Stimulated activated CD4-positive, alpha-beta T cell treated with anti-CD3 and anti-CD28 coated beads, Interleukin-4, amount 100 ng/mL, for 24 hours (primary cell): ENCODE measurements around the gene FGF14.

Experiments
- DNase-seq: peaks from one replicate; pipeline ENCODE4 v3.0.0-alpha.2; 2020

The FGF14 gene

GRCh38 chr13:102237230-102237629, 164.6 kb downstream of the FGF14 start:
- DNase-seq = no peak

GRCh38 chr13:102236830-102237229, 165.0 kb downstream of the FGF14 start:
- no peak for DNase-seq

DNA sequence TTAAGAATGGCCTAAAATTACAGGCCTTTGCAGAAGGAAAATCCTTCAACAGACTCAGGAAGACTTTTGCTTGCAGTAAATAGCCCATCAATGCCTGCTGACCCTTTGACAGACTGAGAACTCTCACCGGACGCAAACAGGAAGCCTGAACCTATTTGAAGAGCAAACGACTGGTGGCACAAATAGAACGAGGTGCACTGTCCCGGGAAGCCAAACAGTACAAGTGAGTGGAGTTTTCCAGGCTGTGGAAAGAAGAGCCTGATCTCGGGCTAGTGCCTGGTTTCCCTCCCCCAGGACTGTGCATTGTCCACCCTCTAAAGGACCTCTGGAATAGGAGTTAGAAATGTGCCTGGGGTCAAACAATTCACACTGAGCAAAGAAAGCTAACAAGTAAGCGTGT, 165.5 kb downstream of the FGF14 start:
- no peak for DNase-seq

DNA sequence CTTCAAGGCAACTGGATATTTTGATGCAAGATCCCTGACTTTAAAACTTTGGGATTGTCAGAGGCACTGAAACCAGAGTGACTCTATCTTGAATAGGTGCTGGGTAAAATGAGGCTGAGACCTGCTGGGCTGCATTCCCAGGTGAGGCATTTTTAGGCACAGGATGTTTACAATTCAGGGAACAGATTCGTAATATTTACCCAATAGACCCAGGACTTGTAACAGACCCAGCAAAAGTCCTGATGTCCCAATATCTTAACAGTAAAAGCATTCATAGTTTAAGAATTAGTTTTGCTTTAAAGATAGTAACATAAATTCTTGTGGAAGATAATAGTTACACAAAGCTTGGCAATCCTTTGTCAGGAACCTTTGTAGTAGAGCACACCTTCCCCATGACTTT, 166.2 kb downstream of the FGF14 start:
- no peak for DNase-seq

DNA sequence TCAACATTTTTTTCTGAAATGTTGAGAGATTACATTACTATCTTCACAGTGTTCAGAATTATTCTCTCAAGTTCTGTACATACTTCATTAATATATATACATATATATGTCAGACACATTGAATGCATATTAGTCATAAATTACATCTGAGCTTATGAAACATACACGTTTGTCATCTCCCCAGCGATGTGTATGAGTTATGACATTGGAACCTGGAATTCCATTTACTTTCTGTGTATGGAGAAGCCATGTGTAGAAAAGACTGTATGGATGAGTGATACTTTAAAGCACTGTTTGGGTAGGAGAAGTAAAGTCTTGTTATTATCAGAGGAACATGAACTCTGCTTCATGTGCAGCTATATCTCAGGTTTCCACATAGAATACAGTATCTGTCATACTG, 167.2 kb downstream of the FGF14 start:
- DNase-seq = no peak

- no peak for DNase-seq
Observed at GRCh38 chr13:102233566-102234208, 168.2 kb downstream of the FGF14 start.

- DNase-seq = no peak
Observed at GRCh38 chr13:102231479-102231878, 170.4 kb downstream of the FGF14 start.

GRCh38 chr13:102227741-102228140, 174.1 kb downstream of the FGF14 start:
- DNase-seq = no peak

DNA sequence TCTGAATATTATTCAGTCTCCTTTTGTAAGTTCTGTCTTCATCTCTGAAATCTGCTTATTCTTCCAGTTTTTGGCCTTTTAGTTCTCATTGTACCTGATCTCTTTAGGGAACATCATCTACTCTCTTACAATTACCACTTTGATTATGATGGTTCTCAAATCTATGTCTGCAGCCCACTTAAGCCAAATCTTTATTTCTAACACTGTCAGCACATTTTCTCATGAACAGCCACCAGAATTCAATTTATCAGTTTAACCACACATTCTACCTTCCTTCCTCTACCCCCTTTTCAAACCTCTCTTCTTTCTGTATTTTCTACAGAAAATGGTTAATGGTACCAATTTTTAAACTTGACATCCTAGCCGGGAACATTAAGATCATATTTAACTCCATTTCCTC, 175.3 kb downstream of the FGF14 start:
- no peak for DNase-seq

DNA sequence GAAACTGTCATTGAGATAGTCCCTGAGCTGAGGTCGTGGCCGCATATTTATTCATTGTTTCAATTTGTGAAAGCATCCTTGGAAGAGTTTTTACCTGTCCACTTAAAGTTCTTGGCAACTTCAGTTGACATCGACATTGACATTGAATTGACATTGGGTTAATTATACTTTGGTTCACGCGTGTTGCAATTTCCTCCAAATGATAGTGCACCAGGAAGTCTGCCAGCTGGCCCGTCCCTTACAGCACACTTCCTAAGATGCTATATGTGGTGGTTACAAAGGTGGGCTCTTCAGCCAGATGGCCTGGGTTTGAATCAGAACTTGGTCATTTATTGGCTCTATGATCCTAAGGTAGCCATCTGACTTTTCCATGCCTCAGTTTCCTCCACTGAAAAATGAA, 176.0 kb downstream of the FGF14 start:
- no peak for DNase-seq

DNA sequence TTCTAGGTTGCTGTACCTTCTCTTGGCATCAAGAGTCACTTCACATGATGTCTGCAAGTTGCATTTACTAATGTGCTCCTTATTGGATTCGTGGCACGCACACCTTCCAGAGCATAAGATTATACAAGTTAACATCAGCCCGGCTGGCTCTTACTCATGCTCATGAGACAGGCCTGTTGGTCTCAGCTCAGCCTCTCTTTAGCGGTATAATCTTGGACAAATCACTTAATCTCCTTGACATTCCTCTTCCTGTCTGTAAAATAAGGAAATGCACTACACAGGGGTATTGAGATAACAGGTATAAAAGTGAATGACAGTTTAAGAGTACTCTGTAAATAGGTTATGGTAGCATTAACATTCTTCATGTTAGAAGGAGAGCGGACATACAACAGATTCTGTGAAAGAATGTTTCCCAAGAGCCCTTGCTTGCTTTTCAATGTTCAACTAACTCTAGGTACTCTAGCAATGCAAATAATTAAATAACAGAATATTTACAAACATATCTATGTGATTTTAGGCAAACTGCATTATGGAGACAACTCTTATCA, 181.1 kb downstream of the FGF14 start:
- no peak for DNase-seq

DNA sequence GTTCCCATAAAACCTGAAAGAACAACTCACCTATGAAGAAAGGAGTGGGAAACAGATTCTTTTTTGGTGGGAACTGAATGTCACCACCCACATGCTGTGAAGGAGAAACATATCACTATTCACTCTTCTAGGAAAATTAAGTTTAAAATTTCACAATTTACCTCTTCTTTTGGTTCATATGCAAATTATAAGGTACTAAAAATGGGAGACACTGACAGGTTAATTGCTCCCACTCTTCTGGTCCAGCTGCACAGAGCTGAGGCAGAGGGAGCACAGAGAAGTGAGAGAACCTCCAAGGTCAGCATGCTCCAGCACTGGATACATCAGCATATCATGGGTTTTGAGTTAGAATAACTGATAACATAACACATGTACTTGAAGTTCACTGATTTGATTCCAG, 186.9 kb downstream of the FGF14 start:
- DNase-seq = no peak

DNA sequence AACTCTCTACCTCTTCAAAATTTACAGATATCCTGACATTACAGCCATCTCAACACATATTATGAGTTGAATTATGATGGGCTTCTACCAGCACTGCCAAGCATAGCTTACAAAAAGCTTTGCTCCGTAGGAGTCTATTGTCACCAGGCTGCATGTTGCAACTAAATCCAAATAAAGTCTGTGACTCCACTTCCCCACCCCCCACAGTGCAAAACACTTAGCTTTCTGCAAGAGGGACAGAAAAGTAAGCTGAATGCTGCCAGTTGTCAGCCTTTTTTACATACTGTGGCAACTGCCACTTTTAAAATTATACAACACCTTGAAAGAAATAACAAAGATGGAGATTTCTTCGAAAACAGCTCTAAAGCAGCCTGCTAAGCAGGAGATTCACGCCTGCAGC, 189.1 kb downstream of the FGF14 start:
- no peak for DNase-seq

GRCh38 chr13:102208347-102208746, 193.5 kb downstream of the FGF14 start:
- no peak for DNase-seq

- no peak for DNase-seq
Observed at GRCh38 chr13:102207680-102208342, 194.0 kb downstream of the FGF14 start.

DNA sequence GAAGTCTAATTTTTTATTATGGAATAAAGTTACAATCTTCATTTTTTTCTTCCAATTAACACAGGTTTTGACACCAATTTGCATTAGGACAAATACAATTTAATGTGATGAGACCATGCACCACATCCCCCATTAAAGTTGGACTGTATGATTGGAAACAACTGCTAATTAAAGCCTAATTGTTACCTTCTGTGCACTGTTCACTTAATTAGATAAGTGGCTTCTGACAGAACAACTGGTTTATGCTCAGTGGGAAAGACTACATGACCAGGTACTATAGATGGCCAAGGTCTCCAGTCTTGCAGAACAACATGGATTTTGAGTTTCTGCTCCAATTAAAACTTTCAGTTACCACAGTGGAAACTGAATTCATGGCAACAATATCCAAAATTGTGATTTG, 198.1 kb downstream of the FGF14 start:
- DNase-seq = no peak

- no peak for DNase-seq
Observed at GRCh38 chr13:102198418-102199311, 203.2 kb downstream of the FGF14 start.

DNA sequence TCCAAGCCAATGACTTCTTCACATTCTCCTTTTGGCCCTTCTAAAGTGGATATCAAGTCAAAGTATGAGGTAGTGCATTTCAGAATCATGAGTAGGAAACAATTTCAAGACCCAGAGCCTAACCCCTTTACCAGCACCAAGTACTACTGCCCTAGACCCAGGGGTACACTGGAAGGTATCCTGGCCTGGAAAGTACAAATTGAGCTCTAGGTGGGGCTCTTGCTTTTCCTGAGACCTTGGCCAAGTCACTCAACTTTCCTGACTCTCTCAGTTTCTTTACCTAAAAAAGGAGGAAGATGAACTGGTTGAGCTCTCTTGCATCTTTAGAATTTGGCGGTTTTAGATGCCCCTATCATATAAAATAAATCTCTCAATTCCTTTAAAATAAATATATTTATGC, 204.7 kb downstream of the FGF14 start:
- DNase-seq = no peak

DNA sequence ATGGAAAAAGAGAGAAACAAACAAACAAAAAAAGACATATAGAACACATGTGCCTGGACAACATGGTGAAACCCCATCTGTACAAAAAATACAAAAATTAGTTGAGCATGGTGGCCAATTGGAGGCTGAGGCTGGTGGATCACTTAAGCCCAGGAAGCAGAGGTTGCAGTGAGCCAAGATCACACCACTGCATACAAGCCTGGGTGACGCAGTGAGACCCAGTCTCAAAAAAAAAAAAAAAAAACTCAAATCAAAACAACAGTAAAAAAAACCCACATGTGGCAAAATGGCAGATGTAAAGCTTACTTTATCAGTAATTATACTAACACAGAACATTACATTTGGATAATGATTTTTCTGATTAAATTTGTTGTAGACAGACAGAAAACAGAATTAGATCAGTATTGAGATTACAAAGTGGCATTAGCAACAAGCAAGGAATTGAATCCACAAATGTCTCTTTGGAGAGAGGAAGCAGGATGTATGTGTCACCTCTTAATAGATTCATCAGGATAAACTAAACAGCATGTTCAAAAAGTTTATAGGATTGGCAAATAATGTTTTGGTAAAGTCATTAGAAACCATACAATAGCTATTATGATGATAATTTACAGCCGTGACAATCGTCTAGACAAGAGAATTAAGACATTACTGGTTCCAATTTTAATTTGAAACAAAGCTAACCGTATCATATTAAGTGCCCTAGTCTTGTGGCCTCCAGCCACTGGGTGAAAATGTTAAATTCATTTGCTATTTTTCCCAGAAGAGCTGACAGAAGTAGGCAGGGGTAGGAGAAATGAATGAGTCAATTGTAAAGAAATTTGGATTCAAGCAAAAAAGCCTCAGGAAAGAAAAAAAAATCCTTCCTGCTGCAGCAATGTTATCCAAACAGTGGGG, 206.0 kb downstream of the FGF14 start:
- no peak for DNase-seq

- no peak for DNase-seq
Observed at GRCh38 chr13:102192858-102193257, 209.0 kb downstream of the FGF14 start.

- DNase-seq = no peak
Observed at GRCh38 chr13:102191951-102192502, 209.8 kb downstream of the FGF14 start.

GRCh38 chr13:102190930-102191329, 210.9 kb downstream of the FGF14 start:
- DNase-seq = no peak
